ENCODE data around the gene DSTN.

GRCh38 chr20:17612287-17612991, 42.6 kb downstream of the DSTN start:
- TF ChIP-seq, protein P1, sequence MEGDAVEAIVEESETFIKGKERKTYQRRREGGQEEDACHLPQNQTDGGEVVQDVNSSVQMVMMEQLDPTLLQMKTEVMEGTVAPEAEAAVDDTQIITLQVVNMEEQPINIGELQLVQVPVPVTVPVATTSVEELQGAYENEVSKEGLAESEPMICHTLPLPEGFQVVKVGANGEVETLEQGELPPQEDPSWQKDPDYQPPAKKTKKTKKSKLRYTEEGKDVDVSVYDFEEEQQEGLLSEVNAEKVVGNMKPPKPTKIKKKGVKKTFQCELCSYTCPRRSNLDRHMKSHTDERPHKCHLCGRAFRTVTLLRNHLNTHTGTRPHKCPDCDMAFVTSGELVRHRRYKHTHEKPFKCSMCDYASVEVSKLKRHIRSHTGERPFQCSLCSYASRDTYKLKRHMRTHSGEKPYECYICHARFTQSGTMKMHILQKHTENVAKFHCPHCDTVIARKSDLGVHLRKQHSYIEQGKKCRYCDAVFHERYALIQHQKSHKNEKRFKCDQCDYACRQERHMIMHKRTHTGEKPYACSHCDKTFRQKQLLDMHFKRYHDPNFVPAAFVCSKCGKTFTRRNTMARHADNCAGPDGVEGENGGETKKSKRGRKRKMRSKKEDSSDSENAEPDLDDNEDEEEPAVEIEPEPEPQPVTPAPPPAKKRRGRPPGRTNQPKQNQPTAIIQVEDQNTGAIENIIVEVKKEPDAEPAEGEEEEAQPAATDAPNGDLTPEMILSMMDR (conservative IDR thresholded peaks at IDR 0.05; ENCODE audit: low read length), result no peak
- no peak for TF ChIP-seq EZH2phosphoT487 (IDR thresholded peaks at IDR 0.05; ENCODE audit: borderline replicate concordance)

All from Loucy (cell line).